Measurements from ENCODE around the gene NSFL1C. TPM values are rescaled to one million over a fixed set of nuclear protein-coding genes. Genes with fewer than 3 reads are reported as not detected.

Gene NSFL1C
- total and polyA plus RNA-seq, 2 of the 4 experiments (the other 2 are of a cell fraction): 33.0 to 40.3 TPM

- Histone ChIP-seq H3K18ac (ENCODE audit: low read depth, low read length) (no peak overlapping the region), H3K79me1 (ENCODE audit: low read depth in 1 of 2, low read length in 2 of 2) (no peaks in the 10 kb centered on the region), H3K14ac (replicated peaks; ENCODE audit: low read depth, low read length) (no peak overlapping the region), H4K8ac (ENCODE audit: low read depth in 2 of 2, low read length in 2 of 2) (no peak overlapping the region), H4K20me1 (ENCODE audit: insufficient read depth, low read length) (no peaks in the 10 kb centered on the region), H2BK15ac (ENCODE audit: low read depth, low read length) (no peak overlapping the region), H2BK5ac (ENCODE audit: low read depth, low read length, poor library complexity, severe bottlenecking) (no peak overlapping the region), H3K4me2 (ENCODE audit: low read depth, low read length) (no peak overlapping the region), H3K27me3 (ENCODE audit: control insufficient read depth, insufficient read depth, low read length) (peaks cover 30% of the 10 kb centered on the region), H4K91ac (ENCODE audit: insufficient read depth, low read depth, low read length) (no peak overlapping the region), H3K27ac (ENCODE audit: insufficient read depth, low read length) (no peak overlapping the region), H2AK9ac (replicated peaks; ENCODE audit: low read depth, low read length, poor library complexity) (no peak overlapping the region), H3K4ac (ENCODE audit: low read depth, low read length) (no peak overlapping the region), H2AFZ (replicated peaks; ENCODE audit: low read length, poor library complexity) (no peak overlapping the region), H3K36me3 (ENCODE audit: control insufficient read depth, insufficient read depth, low read length) (no peaks in the 10 kb centered on the region), H3K9ac (ENCODE audit: low read depth, low read length) (no peak overlapping the region), H3K4me3 (ENCODE audit: insufficient read depth, low read depth, low read length) (no peak overlapping the region), H3K23ac (ENCODE audit: low read depth, low read length) (no peak overlapping the region), H3K9me1 (ENCODE audit: insufficient read depth, low read length) (no peaks in the 10 kb centered on the region), H3K9me3 (ENCODE audit: control insufficient read depth, insufficient read depth, low read length) (0 out of 2 replicates have a peak, but pooled peaks cover 3% of the 10 kb centered on the region), H3K4me1 (ENCODE audit: control insufficient read depth, insufficient read depth, low read length) (no peaks in the 10 kb centered on the region), H2BK20ac (ENCODE audit: low read depth, low read length) (no peak overlapping the region), H4K5ac (ENCODE audit: low read depth, low read length) (no peak overlapping the region), H3K56ac (ENCODE audit: extremely low read depth, insufficient read depth, low read length) (no peak overlapping the region), H2BK120ac (ENCODE audit: low read depth, low read length) (no peak overlapping the region), H2AK5ac (ENCODE audit: low read depth, low read length) (no peak overlapping the region)
- whole genome bisulfite sequencing, 2 experiments (ENCODE audit: extremely low coverage in 2 of 2, insufficient read length in 1 of 2): 55% methylated on average over 2 of the region's 6 CpGs; no CpG with 5 or more reads in 1 of the 2 experiments
- TF ChIP-seq MXI1 (IDR thresholded peaks at IDR 0.05; ENCODE audit: borderline replicate concordance, low read depth, low read length) (no peak), FOS (IDR thresholded peaks at IDR 0.05; ENCODE audit: low read depth, low read length) (no peak), NFE2L2 (IDR thresholded peaks at IDR 0.05; ENCODE audit: low read depth, low read length) (no peak), MAFK (IDR thresholded peaks at IDR 0.05; ENCODE audit: low read depth, low read length) (no peak), CHD1 (IDR thresholded peaks at IDR 0.05; ENCODE audit: low read depth, low read length) (no peak)
- dilution Hi-C loops (cut with HindIII; ENCODE audit: low sequenced_read_pairs, unreplicated experiment): no loop called here
- DNase-seq (no peak), ATAC-seq (ENCODE audit: low read depth) (no peak)
- intact Hi-C loops (cut with micrococcal nuclease): no loop called here
- in situ Hi-C loops (cut with MboI; ENCODE audit: low sequenced_read_pairs): no loop called here
- POLR2A ChIA-PET (ENCODE audit: unreplicated experiment): no interaction called here
- no TSS peak for BruUV-seq (replicated peaks)
- CTCF ChIA-PET: interaction anchor here (0.6 to 1.5 kb wide), 2 partner anchors 8 to 23 kb away, joined by 4 read pairs; partner anchors contain the start of gene NSFL1C
Observed at GRCh38 chr20:1489764-1490436, 23.3 kb upstream of the NSFL1C start.
